ENCODE data around the gene UPF2. TPM values are rescaled to one million over a fixed set of nuclear protein-coding genes. Genes with fewer than 3 reads are reported as not detected.

The UPF2 gene
- total and polyA plus RNA-seq, 2 of the 13 experiments (the other 11 are each of a cell fraction or from before 2014, with no cell fraction given) = 6.2 to 14.5 TPM

GRCh38 chr10:11950325-11951018 lies 92.1 kb downstream of the UPF2 start (continued):
- peak; percentile 67 for TF ChIP-seq CEBPB (IDR thresholded peaks at IDR 0.05; ENCODE audit: borderline replicate concordance, low read depth, low read length)
- 0 out of 2 replicates have a peak, but pooled peaks have one; percentile 38 for TF ChIP-seq ZFP1 (CRISPR knock-in tag; IDR thresholded peaks at IDR 0.05)
- TF ChIP-seq ZBTB49 (CRISPR knock-in tag; IDR thresholded peaks at IDR 0.05; ENCODE audit: borderline replicate concordance) = no peak
- peak; percentile 23; the same call in 1 of the 2 replicates for TF ChIP-seq ATF1 (CRISPR knock-in tag; IDR thresholded peaks at IDR 0.05)
- peak; percentile 74; the same call in 1 of the 2 replicates for TF ChIP-seq HOXA3 (CRISPR knock-in tag; IDR thresholded peaks at IDR 0.05)
- no peak for TF ChIP-seq ZSCAN21 (CRISPR knock-in tag; IDR thresholded peaks at IDR 0.05; ENCODE audit: borderline replicate concordance)
- peak; percentile 53; the same call in 1 of the 2 replicates for TF ChIP-seq MBD4 (IDR thresholded peaks at IDR 0.05; ENCODE audit: borderline replicate concordance, low read length)
- TF ChIP-seq CAMTA2 (CRISPR knock-in tag; IDR thresholded peaks at IDR 0.05; ENCODE audit: borderline replicate concordance) = no peak
- no peak for TF ChIP-seq ZSCAN20 (CRISPR knock-in tag; IDR thresholded peaks at IDR 0.05; ENCODE audit: borderline replicate concordance)
- TF ChIP-seq HNF4G (IDR thresholded peaks at IDR 0.05; ENCODE audit: borderline replicate concordance, low read depth, low read length) = peak; percentile 67
- TF ChIP-seq HNF4G (CRISPR knock-in tag; IDR thresholded peaks at IDR 0.05; ENCODE audit: borderline replicate concordance, low read depth) = peak; percentile 31; the same call in 1 of the 2 replicates
- TF ChIP-seq ATF4 (CRISPR knock-in tag; IDR thresholded peaks at IDR 0.05) = 0 out of 4 replicates have a peak, but pooled peaks of 1 of the 2 experiments have one; percentile 24
- no peak for TF ChIP-seq FOSL1 (CRISPR knock-in tag; IDR thresholded peaks at IDR 0.05; ENCODE audit: borderline replicate concordance)
- TF ChIP-seq IKZF5 (CRISPR knock-in tag; IDR thresholded peaks at IDR 0.05) = 0 out of 2 replicates have a peak, but pooled peaks have one; percentile 44
- TF ChIP-seq GATAD2A (CRISPR knock-in tag; IDR thresholded peaks at IDR 0.05) = peak; percentile 86
- TF ChIP-seq ZNF609 (CRISPR knock-in tag; IDR thresholded peaks at IDR 0.05; ENCODE audit: borderline replicate concordance) = peak; percentile 75; the same call in 1 of the 2 replicates
- TF ChIP-seq SOX5 (CRISPR knock-in tag; IDR thresholded peaks at IDR 0.05; ENCODE audit: borderline replicate concordance) = peak; percentile 98
- no peak for TF ChIP-seq CCAR2 (optimal IDR thresholded peaks at IDR 0.05; ENCODE audit: low read depth, low read length)
- no peak for TF ChIP-seq ZNF326 (CRISPR knock-in tag; IDR thresholded peaks at IDR 0.05; ENCODE audit: borderline replicate concordance)
- no peak for TF ChIP-seq RAD21 (CRISPR knock-in tag; IDR thresholded peaks at IDR 0.05)
- peak; percentile 83; the same call in 1 of the 2 replicates for TF ChIP-seq FOXJ3 (CRISPR knock-in tag; IDR thresholded peaks at IDR 0.05; ENCODE audit: borderline replicate concordance)
